Superior temporal gyrus (tissue), 1 donor: ENCODE results near the gene DOK1.
A peak's percentile ranks its signal among the peaks of the same experiment; 100 is the strongest.

Experiments used
- DNase-seq: peaks from one replicate; pipeline ENCODE4 v3.0.0-alpha.2; 2016; ENCODE audit errors: extremely low spot score

Gene DOK1

DNA sequence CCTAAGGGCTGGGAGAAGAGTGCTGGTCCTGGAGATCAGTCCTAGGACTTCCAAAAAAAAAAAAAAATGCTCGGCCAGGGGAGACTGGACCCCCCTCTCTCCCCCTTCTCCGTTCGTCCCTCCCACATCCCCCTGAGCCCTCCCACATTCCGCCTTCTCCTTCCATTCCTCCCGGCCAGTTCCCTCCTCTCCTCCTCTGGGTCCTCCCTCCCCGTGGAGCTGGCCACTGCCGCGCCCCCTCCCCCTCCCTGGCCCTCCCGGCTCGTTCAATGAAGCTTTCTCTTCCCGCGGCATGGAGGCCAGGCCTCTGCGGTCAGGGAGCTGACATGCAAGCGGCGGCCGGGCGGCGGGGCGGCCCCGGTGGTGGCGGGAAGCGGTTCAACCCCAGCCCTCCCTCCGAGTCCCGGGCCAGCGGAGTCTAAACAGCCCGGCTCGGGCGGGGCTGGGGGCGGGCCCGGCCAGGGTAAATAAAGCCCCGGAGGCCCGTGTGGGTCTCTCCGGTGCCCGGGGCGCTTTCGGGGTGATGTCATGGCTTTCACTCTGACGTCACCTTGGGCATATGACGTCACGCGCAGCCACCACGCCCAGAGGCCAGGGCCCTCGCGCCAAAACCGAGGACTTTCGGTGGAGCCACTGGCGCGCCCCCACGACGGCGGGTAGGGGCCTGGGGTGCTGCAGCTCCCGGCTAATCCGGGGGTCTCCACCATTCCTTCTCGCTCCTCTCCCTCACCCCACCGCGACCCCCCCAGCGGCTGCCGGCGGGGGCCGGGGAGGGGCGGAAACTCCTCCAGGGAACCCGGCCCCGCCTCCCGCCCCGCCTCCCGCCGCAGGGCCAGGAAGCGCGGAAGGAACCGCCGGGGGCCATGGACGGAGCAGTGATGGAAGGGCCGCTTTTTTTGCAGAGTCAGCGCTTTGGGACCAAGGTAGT, at the start of gene DOK1, which contains the start of gene LOXL3:
Gene DOK1, plus strand, starts transcription at position 829 of the 928 bp plus-strand sequence. Its CDS starts 35 bp downstream, at position 864.
Gene LOXL3, minus strand, starts transcription at position 51 of the 928 bp plus-strand sequence. CDS start 1,308 bp downstream, outside the sequence.
- no peak for DNase-seq

DNA sequence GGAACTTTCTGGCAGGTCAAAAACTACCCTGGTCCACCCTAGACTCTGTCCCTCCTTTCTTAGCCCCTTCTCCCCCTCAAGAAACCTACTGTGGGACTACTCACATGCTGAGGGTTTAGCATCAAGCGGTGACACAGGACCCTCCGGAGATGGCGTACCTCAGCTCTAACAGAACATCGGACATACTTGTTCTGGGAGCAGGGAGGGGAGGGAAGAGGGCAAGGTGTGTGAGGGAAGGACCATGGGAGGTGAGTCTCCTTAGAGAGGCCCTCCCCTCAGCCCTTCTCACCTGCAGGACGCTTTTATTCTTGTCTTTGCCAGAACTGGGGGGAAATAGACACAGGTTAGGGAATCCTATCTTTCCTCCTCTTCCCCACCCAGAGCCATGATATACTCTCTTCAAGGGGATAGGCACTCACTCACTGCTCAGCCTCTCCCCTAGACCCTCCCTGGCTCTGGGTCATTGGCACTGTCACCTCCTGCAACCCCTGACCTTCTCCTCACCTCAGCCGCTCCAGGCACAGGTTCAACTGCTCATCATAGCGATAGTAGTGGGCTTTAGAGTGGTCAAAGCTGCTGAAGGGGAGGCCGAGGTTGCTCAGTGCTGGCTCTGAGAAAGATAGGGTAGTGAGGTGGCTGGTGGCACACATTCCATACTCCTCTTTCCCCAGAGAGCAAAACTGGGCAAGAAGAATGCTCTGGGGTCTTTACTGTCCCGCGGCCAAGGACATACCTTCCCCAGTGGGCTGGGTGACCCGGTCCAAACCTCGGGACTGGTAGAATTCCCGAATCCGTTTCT, 48.9 kb upstream of the DOK1 start:
- no peak for DNase-seq

DNA sequence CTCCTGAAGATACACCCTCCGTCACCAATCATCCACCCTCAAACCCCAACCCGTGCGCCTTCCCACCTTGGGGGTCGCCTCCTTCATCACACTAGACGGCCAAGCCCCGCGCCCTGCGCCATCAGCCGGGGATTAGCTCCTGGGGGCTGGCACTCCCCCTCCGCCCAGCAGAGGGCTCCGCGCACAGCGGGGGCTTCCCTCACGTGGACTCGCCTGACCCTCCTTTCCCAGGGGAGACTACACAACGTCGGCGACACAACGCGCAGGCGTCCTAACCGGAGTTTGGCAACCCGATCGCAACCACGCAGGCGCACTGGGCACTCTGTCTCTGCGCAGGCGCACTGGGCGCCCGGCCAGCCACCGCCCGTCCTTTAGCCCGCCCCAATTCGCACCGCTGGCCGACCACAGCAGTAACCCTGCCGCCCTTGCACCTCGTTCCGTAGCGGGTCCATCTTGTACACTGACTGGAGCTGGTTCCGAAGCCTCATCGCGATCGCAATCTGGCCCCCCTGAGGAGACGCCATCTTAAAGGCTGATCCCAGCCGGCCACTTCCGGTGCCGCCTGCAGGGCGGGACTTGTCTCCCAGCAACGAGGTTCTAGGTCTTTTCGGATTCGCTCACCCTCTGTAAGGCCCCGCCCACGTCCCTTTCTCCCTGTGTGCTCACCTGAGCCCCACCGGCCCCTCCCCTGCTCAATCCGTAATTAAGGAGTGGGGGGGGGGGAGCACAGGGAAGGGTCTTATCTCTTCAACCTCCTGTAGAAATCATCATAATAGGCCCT, 47.2 kb upstream of the DOK1 start, which contains the start of gene PCGF1:
Gene PCGF1, minus strand, starts transcription at position 551 of the 781 bp plus-strand sequence. Its CDS starts 27 bp downstream, at position 524.
- DNase-seq = peak; percentile 99

DNA sequence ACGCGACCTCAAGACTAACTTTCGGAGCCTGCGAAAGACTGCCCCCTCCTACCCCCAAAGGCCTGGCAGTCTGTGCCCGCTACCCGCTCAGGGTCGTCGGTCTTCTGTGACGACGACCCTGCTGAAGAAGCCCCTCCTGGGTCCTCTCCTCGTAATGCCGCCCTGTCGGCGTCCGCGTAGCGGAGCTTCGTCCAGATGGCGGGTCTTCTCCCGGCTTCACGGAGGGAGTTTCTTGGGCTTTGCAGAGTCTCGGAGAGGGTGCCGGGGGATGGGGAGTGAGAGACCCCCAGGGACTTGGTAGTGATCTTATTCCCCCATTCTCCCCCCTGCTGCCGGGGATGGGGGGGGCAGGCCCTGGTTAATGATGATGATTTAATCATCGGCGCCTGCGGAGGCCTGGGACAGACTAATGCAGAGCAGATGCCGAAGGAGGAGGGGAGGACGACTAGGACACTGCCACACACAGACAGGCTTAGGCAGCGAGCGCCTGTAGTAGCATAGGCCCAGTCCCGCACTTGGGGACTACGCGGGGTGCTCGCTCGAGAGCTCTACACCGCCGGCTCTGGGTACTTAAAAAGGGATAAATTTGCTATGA, 46.5 kb upstream of the DOK1 start:
- no peak for DNase-seq

DNA sequence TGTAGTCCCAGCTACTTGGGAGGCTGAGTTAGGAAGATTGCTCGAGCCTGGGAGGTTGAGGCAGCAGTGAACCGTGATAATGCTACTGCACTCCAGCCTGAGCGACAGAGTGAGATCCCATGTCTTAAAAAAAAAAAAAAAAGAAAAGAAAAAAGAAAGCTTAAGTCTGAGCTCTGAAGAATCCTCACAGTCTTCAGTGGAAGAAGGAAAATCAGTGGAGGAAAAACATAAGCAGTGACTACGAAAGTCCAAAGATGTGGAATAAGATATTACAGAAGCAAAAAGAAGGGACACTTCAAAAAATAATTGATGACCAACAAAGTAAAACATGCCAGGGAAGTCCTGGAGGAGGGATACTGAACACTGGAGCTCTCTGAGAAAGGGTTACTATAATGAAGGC, 44.2 kb upstream of the DOK1 start:
- no peak for DNase-seq

DNA sequence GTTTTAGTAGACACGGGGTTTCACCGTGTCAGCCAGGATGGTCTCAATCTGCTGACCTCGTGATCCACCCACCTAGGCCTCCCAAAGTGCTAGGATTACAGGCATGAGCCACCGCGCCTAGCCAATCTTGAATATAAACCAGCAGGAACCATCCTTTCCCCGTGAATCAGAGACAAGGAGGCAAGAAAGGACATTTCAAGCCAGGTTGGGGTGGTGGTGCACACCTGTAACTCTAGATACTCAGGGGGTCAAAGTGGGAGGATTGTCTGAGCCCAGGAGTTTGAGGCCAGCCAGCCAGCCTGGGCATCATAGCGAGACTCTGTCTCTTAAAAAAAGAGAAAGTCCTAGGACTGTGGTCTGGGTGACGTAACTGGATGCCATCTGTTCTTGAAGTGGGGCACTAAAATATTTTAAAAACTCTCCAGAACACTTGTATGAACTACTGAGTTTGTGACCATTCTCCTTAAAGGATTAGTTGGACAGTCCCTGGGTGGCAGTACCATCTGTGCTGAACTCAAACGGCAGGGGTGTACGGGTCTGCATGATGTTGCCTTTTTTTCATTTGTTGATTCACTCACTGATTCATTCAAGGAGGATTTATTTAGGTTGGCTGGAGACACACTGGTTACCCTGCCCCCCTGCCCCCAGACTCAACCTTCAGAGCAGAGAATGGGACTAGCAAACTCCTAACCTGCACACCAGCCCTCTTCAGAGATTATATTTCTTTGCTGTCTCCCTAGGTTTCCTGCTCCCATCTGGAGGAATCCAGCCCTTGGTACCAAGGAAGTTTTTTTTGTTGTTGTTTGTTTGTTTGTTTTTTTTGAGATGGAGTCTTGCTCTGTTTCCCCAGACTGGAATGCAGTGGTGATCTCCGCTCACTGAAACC, 43.2 kb upstream of the DOK1 start:
- no peak for DNase-seq

DNA sequence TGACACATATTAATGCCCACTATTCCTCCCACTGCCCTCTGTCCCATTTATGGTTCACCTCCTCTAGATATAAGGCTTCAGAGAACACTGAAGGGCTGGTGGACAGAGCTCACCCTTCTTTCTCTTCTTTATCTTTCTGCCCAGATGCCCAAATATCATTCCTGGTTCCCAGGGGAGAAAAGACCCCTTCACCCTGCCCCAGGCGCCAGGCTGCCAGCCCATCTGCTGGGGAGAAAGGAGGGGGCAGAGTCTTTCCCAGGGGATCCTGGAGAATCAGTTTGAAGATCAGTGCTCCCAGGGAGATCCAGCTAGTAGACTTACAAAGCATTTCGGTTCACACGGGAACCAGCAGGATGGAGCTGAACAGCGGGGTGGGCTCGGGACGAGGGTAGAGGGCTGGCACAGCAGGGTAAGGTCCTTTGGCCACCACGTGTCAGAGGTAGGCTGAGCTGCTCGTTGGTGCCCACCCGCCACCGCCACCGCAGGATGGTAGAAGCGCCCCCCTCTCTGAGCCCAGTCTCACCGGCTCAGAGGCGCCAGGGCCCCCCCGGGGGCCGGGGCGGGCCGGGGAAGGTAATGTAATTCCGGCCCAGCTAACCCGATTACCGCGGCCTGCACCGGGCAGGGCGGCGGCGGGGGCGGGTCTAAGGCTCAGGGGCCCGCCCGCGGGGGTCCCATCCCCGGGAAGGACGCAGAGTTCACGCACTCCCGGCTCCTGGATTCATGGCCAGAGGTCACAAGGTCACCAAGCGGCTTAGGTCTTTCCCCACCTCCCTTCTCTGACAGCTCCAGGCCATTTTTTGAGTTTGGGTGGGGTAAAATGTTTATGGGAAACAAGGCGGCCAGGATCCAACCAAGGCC, 41.5 kb upstream of the DOK1 start:
- no peak for DNase-seq

DNA sequence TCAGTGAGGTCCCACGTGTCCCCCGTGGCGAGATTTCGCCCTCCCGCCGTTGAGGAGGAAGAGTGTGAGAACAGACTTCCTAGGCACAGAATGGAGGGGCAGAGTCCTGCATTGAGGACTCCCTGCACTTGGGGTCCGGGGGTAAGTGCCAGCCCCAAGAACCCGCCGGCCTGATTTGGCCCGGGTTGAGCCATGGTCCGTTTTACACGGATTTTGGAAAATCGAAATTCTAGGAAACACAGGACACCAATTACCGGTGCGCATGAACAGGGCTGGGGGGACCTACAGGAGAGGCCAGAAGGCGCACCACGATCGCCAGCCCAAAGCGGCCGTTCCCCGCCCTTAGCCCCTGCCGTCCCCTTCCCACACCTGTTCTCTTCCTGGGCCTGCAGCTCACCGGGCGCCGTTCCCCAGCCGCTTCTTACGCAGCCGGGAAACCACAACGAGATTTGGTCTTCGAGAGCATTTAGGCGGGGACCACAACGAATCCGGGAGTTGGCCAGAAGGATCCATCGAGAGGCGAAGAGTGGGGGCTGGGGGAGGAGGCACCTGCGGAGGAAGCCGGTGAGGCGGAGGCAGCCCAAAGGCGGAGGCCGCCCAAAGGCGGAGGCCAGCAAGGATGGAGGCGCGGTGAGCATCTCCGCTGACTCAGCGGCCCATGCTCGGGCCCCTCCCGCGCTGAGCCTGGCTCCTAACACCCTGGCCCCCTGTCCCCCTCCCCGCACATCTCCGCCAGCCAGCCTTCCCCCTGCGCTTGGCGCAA, 40.7 kb upstream of the DOK1 start:
- DNase-seq = no peak

DNA sequence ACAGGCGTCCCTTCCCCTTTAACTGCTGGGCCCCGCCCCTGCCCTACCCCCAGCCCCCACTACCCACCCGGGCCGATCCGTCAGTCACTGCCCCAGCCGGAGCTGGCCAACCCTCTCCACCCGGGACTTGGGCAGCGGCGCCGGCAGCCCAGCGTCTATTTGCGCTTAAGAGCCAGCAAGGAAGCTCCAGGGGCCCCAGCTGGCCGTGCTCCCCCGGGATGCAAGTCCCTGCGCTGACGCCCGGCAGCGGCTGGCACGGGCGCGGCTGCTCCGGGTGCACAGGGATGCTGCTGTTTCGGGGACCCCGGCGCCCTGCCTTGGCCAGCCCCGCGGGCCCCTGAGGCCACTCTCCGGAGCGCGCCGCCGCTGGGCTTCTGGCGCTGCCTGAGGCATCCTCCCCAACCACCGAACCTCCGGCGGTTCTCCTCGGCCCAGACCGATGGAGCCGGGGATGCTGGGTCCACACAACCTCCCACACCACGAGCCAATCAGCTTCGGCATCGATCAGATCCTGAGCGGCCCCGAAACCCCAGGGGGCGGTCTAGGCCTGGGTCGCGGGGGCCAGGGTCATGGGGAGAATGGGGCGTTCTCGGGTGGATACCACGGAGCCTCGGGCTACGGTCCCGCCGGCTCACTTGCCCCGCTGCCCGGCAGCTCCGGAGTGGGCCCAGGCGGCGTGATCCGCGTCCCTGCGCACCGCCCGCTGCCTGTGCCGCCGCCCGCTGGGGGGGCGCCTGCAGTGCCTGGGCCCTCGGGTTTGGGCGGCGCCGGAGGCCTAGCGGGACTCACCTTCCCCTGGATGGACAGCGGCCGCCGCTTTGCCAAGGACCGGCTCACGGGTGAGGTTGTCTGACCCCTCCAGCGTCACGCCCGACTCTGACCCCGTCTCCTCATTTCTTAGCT, 39.9 kb upstream of the DOK1 start, which contains the start of gene TLX2:
Gene TLX2, plus strand, starts transcription at position 83 of the 903 bp plus-strand sequence. Its CDS starts 357 bp downstream, at position 440.
- DNase-seq = no peak

DNA sequence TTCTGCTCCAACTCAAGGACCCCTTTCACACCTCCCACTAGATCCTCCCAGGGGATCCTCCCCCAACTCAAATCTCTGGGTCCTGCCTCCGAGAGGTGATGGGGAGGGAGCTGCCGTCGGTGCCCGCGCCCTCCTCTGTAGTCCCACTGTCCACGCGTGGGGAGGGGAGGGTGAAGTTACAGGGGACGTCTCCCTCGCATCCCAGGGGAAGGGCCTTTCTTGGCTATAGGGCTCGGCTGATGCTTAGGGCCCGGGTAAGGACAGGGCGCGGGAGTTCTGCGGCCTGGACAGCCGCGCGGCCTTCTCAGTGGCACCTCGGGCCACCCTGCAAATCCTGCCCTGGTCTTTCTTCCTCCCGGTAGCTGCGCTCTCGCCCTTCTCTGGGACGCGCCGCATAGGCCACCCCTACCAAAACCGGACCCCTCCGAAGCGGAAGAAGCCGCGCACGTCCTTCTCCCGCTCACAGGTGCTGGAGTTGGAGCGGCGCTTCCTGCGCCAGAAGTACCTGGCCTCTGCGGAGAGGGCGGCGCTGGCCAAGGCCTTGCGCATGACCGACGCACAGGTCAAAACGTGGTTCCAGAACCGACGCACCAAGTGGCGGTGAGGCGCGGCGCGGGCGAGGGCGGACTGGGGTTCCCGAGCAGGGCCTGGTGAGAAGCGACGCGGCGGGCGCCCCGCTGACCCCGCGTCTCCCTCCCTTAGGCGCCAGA, 39.1 kb upstream of the DOK1 start:
- DNase-seq = no peak

DNA sequence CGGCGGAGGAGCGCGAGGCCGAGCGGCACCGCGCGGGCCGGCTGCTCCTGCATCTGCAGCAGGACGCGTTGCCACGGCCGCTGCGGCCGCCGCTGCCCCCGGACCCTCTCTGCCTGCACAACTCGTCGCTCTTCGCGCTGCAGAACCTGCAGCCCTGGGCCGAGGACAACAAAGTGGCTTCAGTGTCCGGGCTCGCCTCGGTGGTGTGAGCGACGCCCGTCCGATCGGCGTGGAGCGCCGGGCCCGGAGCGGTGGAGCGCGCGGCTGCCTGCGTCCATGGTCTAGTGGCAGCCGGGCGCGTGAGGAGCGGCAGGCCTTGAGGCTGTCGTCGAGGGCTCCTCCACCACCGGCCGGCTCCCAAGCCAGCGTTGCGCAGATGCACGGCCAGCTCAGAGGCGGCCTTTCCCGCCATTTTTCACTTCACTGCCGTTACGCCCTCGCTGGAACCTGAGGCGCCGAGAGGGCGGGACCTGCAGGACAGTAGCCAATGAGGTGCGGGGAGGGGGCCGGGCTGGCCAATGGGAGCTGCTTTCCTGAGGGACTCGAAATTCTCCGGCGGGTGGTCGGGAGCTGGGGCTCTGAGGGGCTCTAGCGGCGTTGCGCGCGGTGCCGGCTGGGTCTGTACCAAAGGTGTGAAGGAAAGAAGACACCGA, 38.4 kb upstream of the DOK1 start:
- DNase-seq = no peak

DNA sequence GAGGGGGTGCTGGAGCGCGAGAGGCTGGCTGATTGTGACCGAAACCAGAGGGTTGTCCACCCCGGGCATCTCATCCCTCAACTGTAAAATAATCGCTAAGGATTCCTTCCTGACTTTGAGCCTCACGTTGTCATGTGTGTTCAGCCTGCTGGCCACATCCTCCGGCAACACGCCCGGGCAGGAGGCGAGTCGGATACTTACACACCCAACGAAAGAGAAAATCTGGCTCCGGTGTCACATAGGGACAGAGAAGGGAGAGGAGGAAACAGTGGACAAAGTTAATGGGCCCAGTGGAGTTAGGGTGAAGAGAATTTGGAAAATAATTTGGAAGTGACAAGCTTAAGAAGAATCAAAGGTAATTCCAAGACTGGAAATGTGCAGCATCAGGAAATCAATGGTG, 37.9 kb upstream of the DOK1 start:
- no peak for DNase-seq

DNA sequence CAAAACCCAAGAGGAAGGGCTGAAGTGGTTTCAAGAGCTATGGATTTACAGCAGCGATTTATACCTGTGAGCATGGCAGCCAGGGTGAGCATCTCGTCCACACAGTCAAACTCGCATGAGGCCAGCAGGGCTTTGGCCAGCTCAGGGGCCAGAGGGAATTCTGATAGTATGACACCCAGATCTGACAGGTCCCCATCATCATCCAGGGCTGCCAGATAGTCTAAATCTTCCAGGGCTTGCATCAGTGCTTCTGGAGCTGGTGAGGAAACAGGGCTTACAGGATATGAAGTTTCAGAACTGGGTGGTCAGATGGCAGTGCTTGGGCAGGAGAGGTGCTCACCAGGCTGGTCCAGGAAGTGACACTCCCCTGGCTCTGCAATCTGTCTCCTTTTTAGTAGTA, 32.0 kb upstream of the DOK1 start:
- no peak for DNase-seq

DNA sequence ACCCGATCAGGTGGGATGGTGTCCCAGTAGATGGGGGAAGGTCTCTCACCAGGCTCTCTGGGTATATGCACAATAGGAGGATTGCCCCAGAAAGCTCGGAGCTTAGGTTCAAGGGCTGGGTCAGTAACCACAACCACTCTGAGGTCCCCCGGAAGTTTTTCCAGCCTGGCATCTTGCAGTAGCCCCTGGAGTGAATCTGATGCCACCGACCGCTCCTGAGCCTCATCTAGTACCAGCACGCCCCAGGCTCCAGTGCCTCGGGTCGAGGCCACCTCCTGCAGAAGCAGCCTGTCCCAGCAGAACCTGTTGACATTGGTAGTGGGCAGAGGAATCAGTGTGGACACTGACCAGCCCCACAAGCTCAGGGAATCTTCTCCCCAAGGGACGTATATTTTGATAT, 30.5 kb upstream of the DOK1 start:
- no peak for DNase-seq

DNA sequence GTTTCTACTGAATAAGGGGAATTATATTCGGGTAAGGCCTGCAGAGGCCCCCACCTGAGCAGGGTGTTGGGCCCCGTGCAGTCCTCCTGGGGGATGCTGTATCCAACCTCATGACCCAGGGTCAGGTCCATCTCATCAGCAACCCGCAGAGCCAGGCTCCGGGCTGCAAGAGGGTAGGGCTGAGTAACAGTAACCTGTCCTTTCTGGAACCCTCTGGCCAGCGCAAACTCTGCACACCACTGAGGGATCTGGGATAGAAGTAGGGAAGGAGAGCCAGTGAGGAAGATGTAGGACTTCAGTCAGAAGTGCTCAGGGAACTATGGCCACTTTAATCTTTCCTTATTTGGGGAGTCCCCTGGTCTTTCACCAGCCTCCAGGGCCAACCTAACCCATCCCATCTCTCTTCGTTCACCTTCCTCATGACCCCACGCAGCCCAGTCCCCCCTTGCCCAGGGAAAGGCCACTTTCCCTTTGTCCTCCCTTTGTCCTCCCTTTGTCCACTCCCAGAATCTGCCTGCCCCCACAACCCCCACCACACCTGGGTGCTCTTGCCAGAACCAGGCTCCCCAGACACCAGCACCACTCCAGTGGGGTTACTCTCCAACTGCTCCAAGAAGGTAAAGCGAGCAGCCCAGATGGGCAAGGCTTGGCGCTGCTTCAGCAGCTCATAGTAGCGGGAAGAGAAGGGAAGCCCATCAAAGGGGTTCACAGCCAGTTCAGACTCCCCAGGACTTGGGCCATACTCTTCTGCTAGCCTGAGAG, 29.4 kb upstream of the DOK1 start:
- no peak for DNase-seq
